SU-DHL-6 (cell line): ENCODE results near the gene FAM124A.

Experiments
- H2AFZ ChIP-seq: fragments of 200-600 bp; sonication (generic); 2 replicates; pipeline ENCODE4 v1.6.1; 2014; ENCODE audit warnings: low read depth, mild to moderate bottlenecking, moderate library complexity, mixed read lengths, antibody characterized with exemption, low read length; ENCODE audit not compliant: severe bottlenecking
- H3F3A ChIP-seq: fragments of 200-600 bp; shearing (Covaris generic); 2 replicates; pipeline ENCODE4 v1.6.0; 2016; ENCODE audit warnings: antibody characterized with exemption, mild to moderate bottlenecking; ENCODE audit not compliant: insufficient read depth
- H3K27ac ChIP-seq: fragments of 200-600 bp; sonication (generic); 2 replicates; pipeline ENCODE4 v1.5.1; 2016; ENCODE audit warnings: low read depth, mild to moderate bottlenecking, low read length, moderate library complexity, mixed read lengths
- H3K27me3 ChIP-seq: fragments of 200-600 bp; sonication (generic), shearing (Covaris generic); 2 replicates; pipeline ENCODE4 v1.6.0; 2014; ENCODE audit warnings: mild to moderate bottlenecking, low read length
- H3K36me3 ChIP-seq: fragments of 200-600 bp; sonication (generic); 2 replicates; pipeline ENCODE4 v1.6.1; 2014; ENCODE audit warnings: mild to moderate bottlenecking, low read length, mixed read lengths
- H3K4me2 ChIP-seq: fragments of 300-600, 200-600 bp; shearing (Covaris generic), sonication (generic); 2 replicates; pipeline ENCODE4 v1.6.0; 2014; ENCODE audit warnings: low read length, low read depth, mild to moderate bottlenecking; ENCODE audit not compliant: poor library complexity, severe bottlenecking
- H3K4me3 ChIP-seq: fragments of 200-600 bp; sonication (generic); 2 replicates; pipeline ENCODE4 v1.5.1; 2014; ENCODE audit warnings: antibody characterized with exemption, low read length, mild to moderate bottlenecking, mixed read lengths; ENCODE audit not compliant: insufficient read depth, poor library complexity, severe bottlenecking
- H3K79me2 ChIP-seq: fragments of 200-600 bp; sonication (generic); 2 replicates; pipeline ENCODE4 v1.6.1; 2014; ENCODE audit warnings: mild to moderate bottlenecking, low read length, moderate library complexity; ENCODE audit not compliant: insufficient read depth
- H3K9ac ChIP-seq: fragments of 200-600 bp; sonication (generic); 2 replicates; pipeline ENCODE4 v1.7.0; 2014; ENCODE audit warnings: mild to moderate bottlenecking, low read length
- H3K9me2 ChIP-seq: fragments of 200-600 bp; sonication (generic); replicated peaks from 2 replicates; pipeline ENCODE4 v1.6.1; 2014; ENCODE audit warnings: low read length; ENCODE audit not compliant: insufficient read depth
- H3K9me3 ChIP-seq: fragments of 200-600 bp; sonication (generic); 2 replicates; pipeline ENCODE4 v1.6.1; 2014; ENCODE audit warnings: low read length, mixed read lengths; ENCODE audit not compliant: insufficient read depth
- H4K20me1 ChIP-seq: fragments of 200-600 bp; sonication (generic); 2 replicates; pipeline ENCODE4 v1.6.1; 2014; ENCODE audit warnings: low read depth, mild to moderate bottlenecking, antibody characterized with exemption, low read length, moderate library complexity, mixed read lengths
- CTCF ChIP-seq: fragments of 200-600 bp; sonication (generic); IDR thresholded peaks from one replicate; pipeline ENCODE4 v1.5.1; 2017; ENCODE audit warnings: antibody characterized with exemption, mild to moderate bottlenecking, low read length, moderate library complexity; ENCODE audit not compliant: insufficient read depth, poor library complexity, severe bottlenecking
- EZH2phosphoT487 ChIP-seq: fragments of 200-600 bp; sonication (generic), shearing (Covaris generic); conservative IDR thresholded peaks from 2 replicates; pipeline ENCODE4 v1.6.1; 2018; ENCODE audit warnings: mild to moderate bottlenecking, antibody characterized with exemption, low read length, moderate library complexity, mixed read lengths

FAM124A gene

GRCh38 chr13:51221674-51222036 is 543 bp upstream of the FAM124A start:
- Histone ChIP-seq H3K4me3 (peak overlapping the region; percentile 60), H3K9me3 (no peaks in the 10 kb centered on the region), H3K4me2 (peak overlapping the region; percentile 72), H3K27me3 (no peaks in the 10 kb centered on the region), H3F3A (no peaks in the 10 kb centered on the region), H3K27ac (no peak overlapping the region), H4K20me1 (no peaks in the 10 kb centered on the region), H2AFZ (peak overlapping the region; percentile 90), H3K36me3 (no peaks in the 10 kb centered on the region), H3K9ac (peak overlapping the region; percentile 56), H3K79me2 (no peaks in the 10 kb centered on the region), H3K9me2 (no peaks in the 10 kb centered on the region)
- TF ChIP-seq EZH2phosphoT487, result no peak
- TF ChIP-seq CTCF, result no peak

- H3K9ac ChIP-seq, result peak overlapping the region; percentile 22; the same call in 1 of the 2 replicates
- no peaks in the 10 kb centered on the region for H4K20me1 ChIP-seq
- no peak for TF ChIP-seq EZH2phosphoT487
- no peaks in the 10 kb centered on the region for H3K27me3 ChIP-seq
- H3K79me2 ChIP-seq, result no peaks in the 10 kb centered on the region
- H3K9me2 ChIP-seq, result no peaks in the 10 kb centered on the region
- H3K9me3 ChIP-seq, result no peaks in the 10 kb centered on the region
- peak overlapping the region; percentile 37 for H3K4me2 ChIP-seq
- H3K36me3 ChIP-seq, result no peaks in the 10 kb centered on the region
- no peak overlapping the region for H2AFZ ChIP-seq
- peak overlapping the region; percentile 31 for H3K4me3 ChIP-seq
- H3K27ac ChIP-seq, result no peak overlapping the region
- no peaks in the 10 kb centered on the region for H3F3A ChIP-seq
Measured at GRCh38 chr13:51222686-51223559, 725 bp downstream of the FAM124A start.

GRCh38 chr13:51223560-51224270 is 1.5 kb downstream of the FAM124A start:
- TF ChIP-seq EZH2phosphoT487 (no peak), CTCF (no peak)
- H3K9me2 ChIP-seq, result no peaks in the 10 kb centered on the region
- no peaks in the 10 kb centered on the region for H3K36me3 ChIP-seq
- no peaks in the 10 kb centered on the region for H3K9me3 ChIP-seq
- no peak overlapping the region for H2AFZ ChIP-seq
- H3K9ac ChIP-seq, result no peak overlapping the region
- no peaks in the 10 kb centered on the region for H4K20me1 ChIP-seq
- no peaks in the 10 kb centered on the region for H3F3A ChIP-seq
- no peaks in the 10 kb centered on the region for H3K27me3 ChIP-seq
- no peak overlapping the region for H3K27ac ChIP-seq
- no peaks in the 10 kb centered on the region for H3K79me2 ChIP-seq
- no peak overlapping the region for H3K4me2 ChIP-seq
- H3K4me3 ChIP-seq, result no peak overlapping the region
